C4-2B (cell line): ENCODE measurements around the gene YJEFN3.

Experiments used
- CTCF ChIP-seq: fragments of 450-650 bp; conservative IDR thresholded peaks from 2 replicates; pipeline ENCODE4 v1.5.1; 2017; ENCODE audit warnings: mild to moderate bottlenecking
- ZFX ChIP-seq: fragments of 450-650 bp; IDR thresholded peaks from 2 replicates; pipeline ENCODE4 v1.6.1; 2017

- TF ChIP-seq CTCF (no peak), ZFX (no peak)
Observed at GRCh38 chr19:19549804-19550464, 21.2 kb downstream of the YJEFN3 start.
